NCI-H187 treated with DMSO at 0.1 percent for 48 hours (cell line): ENCODE results near the gene CPEB1.
"Not testable (repeated sequence)": the region's sequence is repeated elsewhere in the genome, so short reads cannot be mapped to it uniquely, and the experiment has no call there.

ENCODE experiments used
- DNase-seq: peaks from one replicate; lab custom pipeline; 2025; lab: John Stamatoyannopoulos, UW

CPEB1 gene

GRCh38 chr15:82649226-82649999 lies 2.2 kb upstream of the CPEB1 start:
- no peak for DNase-seq

GRCh38 chr15:82648257-82649103 lies 1.3 kb upstream of the CPEB1 start:
- no peak for DNase-seq

GRCh38 chr15:82647835-82648256 lies 683 bp upstream of the CPEB1 start:
- no peak for DNase-seq

- DNase-seq, result no peak
Observed at GRCh38 chr15:82646250-82647044, 716 bp downstream of the CPEB1 start.

- DNase-seq, result not testable (repeated sequence)
Observed at GRCh38 chr15:82644967-82645852, 2.0 kb downstream of the CPEB1 start.

- no peak for DNase-seq
Observed at GRCh38 chr15:82643992-82644391, 3.2 kb downstream of the CPEB1 start.

GRCh38 chr15:82642656-82643055 lies 4.5 kb downstream of the CPEB1 start:
- no peak for DNase-seq

- no peak for DNase-seq
Observed at GRCh38 chr15:82641129-82641798, 5.9 kb downstream of the CPEB1 start.

- no peak for DNase-seq
Observed at GRCh38 chr15:82640672-82641071, 6.5 kb downstream of the CPEB1 start.

GRCh38 chr15:82635798-82636197 lies 11.4 kb downstream of the CPEB1 start:
- DNase-seq, result no peak

- no peak for DNase-seq
Observed at GRCh38 chr15:82630033-82630432, 17.1 kb downstream of the CPEB1 start.

GRCh38 chr15:82625136-82625535 lies 22.0 kb downstream of the CPEB1 start:
- no peak for DNase-seq

GRCh38 chr15:82624438-82624837 lies 22.7 kb downstream of the CPEB1 start:
- DNase-seq, result no peak

GRCh38 chr15:82624008-82624407 lies 23.2 kb downstream of the CPEB1 start:
- no peak for DNase-seq

GRCh38 chr15:82621970-82622369 lies 25.2 kb downstream of the CPEB1 start:
- no peak for DNase-seq

GRCh38 chr15:82613747-82614146 lies 33.4 kb downstream of the CPEB1 start:
- DNase-seq, result no peak

GRCh38 chr15:82611348-82611747 lies 35.8 kb downstream of the CPEB1 start:
- no peak for DNase-seq

- no peak for DNase-seq
Observed at GRCh38 chr15:82602195-82602594, 45.0 kb downstream of the CPEB1 start.

- DNase-seq, result no peak
Observed at GRCh38 chr15:82599862-82600261, 47.3 kb downstream of the CPEB1 start.

GRCh38 chr15:82597815-82598214 lies 49.3 kb downstream of the CPEB1 start:
- no peak for DNase-seq

- no peak for DNase-seq
Observed at GRCh38 chr15:82595766-82596165, 51.4 kb downstream of the CPEB1 start.
